Activated CD4-positive, alpha-beta T cell treated with anti-CD3 and anti-CD28 coated beads for 36 hours (primary cell): Measurements from ENCODE around the gene CTDSP2. TPM values are rescaled to one million over a fixed set of nuclear protein-coding genes. Genes with fewer than 3 reads are reported as not detected.

Experiments
- ATAC-seq: fragments of 200-7000 bp; cut with Tn5 transposase; one replicate; pipeline ENCODE4 v1.10.0; 2021; ENCODE audit warnings: mild to moderate bottlenecking, moderate library complexity
- CTCF ChIA-PET: fragments of 350-600 bp; sonication (Branson Sonifier 250); formaldehyde crosslinking; loops from one replicate; lab custom pipeline; 2021; ENCODE audit warnings: antibody characterized with exemption; lab: Charles Lee
- POLR2A ChIA-PET: fragments of 350-600 bp; sonication (Branson Sonifier 250); formaldehyde crosslinking; loops from one replicate; lab custom pipeline; 2021; ENCODE audit warnings: antibody characterized with exemption, inconsistent platforms; lab: Charles Lee
- DNase-seq: peaks from one replicate; pipeline ENCODE4 v3.0.0-alpha.2; 2020
- H3K27ac Mint-ChIP-seq: one replicate; pipeline ENCODE4 v1.8.0; 2021; ENCODE audit warnings: mixed read lengths
- H3K27me3 Mint-ChIP-seq: one replicate; pipeline ENCODE4 v1.8.0; 2021; ENCODE audit warnings: mixed read lengths
- H3K36me3 Mint-ChIP-seq: one replicate; pipeline ENCODE4 v1.8.0; 2021; ENCODE audit warnings: low read depth, mixed read lengths
- H3K4me1 Mint-ChIP-seq: one replicate; pipeline ENCODE4 v1.8.0; 2021; ENCODE audit warnings: mixed read lengths
- H3K4me3 Mint-ChIP-seq: one replicate; pipeline ENCODE4 v1.8.0; 2021; ENCODE audit warnings: mild to moderate bottlenecking, moderate library complexity, mixed read lengths
- H3K9me3 Mint-ChIP-seq: one replicate; pipeline ENCODE4 v1.8.0; 2021; ENCODE audit warnings: low read depth, mixed read lengths
- intact Hi-C, 2 experiments: fragments of 100-400 bp; cut with DNase I in 1 of 2; cut with micrococcal nuclease in 1 of 2; formaldehyde crosslinking; loops; one replicate each; pipeline versions ENCODE4 v1.14.2 to v1.15.1; 2022 to 2024; cut with DNase I, micrococcal nuclease
- total RNA-seq, 2 experiments: library from RNA; stranded (reverse); gene quantifications; one replicate each; pipeline ENCODE4 v1.2.3, GENCODE V29; 2021

The CTDSP2 gene
- total RNA-seq, 2 experiments from 2014 or later, result 80.9 to 85.4 TPM

GRCh38 chr12:57800965-57801364 lies 45.6 kb downstream of the CTDSP2 start:
- H3K4me3 Mint-ChIP-seq, result no peak overlapping the region
- CTCF ChIA-PET, result interaction anchor here (1.0 kb wide), 1 partner anchor 15 kb away, joined by 3 read pairs; no protein-coding TSS in a partner anchor
- H3K27me3 Mint-ChIP-seq, result no peaks in the 10 kb centered on the region
- intact Hi-C loops, result no loop called here
- H3K9me3 Mint-ChIP-seq, result no peaks in the 10 kb centered on the region
- no peak for ATAC-seq
- no peak for DNase-seq
- H3K36me3 Mint-ChIP-seq, result peaks cover 16% of the 10 kb centered on the region
- H3K27ac Mint-ChIP-seq, result peak overlapping the region; percentile 31
- POLR2A ChIA-PET, result no interaction called here
- no peaks in the 10 kb centered on the region for H3K4me1 Mint-ChIP-seq

- intact Hi-C loops, result no loop called here
- ChIA-PET CTCF (interaction anchor here (0.5 to 1.3 kb wide), 4 partner anchors 13 to 46 kb away, joined by 3 to 4 read pairs (median 3); no protein-coding TSS in a partner anchor), POLR2A (no interaction called here)
- DNase-seq (no peak), ATAC-seq (no peak)
- Mint-ChIP-seq H3K27ac (no peak overlapping the region), H3K9me3 (no peaks in the 10 kb centered on the region), H3K27me3 (no peaks in the 10 kb centered on the region), H3K36me3 (peaks cover 33% of the 10 kb centered on the region), H3K4me3 (no peak overlapping the region), H3K4me1 (peaks cover 11% of the 10 kb centered on the region)
Measured at GRCh38 chr12:57797933-57798332, 48.6 kb downstream of the CTDSP2 start.

GRCh38 chr12:57796996-57797395 lies 49.5 kb downstream of the CTDSP2 start:
- CTCF ChIA-PET, result interaction anchor here (0.5 to 1.3 kb wide), 7 partner anchors 9 to 46 kb away, joined by 3 to 5 read pairs (median 3); partner anchors contain the start of gene TSFM
- Mint-ChIP-seq H3K9me3 (no peaks in the 10 kb centered on the region), H3K27ac (no peak overlapping the region), H3K4me1 (peaks cover 13% of the 10 kb centered on the region), H3K4me3 (no peak overlapping the region), H3K27me3 (no peaks in the 10 kb centered on the region), H3K36me3 (peaks cover 38% of the 10 kb centered on the region)
- POLR2A ChIA-PET, result no interaction called here
- DNase-seq (no peak), ATAC-seq (no peak)
- intact Hi-C loops, result no loop called here

GRCh38 chr12:57795354-57795753 lies 51.2 kb downstream of the CTDSP2 start:
- Mint-ChIP-seq H3K27ac (no peak overlapping the region), H3K4me3 (no peak overlapping the region), H3K4me1 (peaks cover 13% of the 10 kb centered on the region), H3K36me3 (peaks cover 40% of the 10 kb centered on the region), H3K9me3 (no peaks in the 10 kb centered on the region), H3K27me3 (no peaks in the 10 kb centered on the region)
- intact Hi-C loops, result no loop called here
- ChIA-PET CTCF (interaction anchor here (0.6 kb wide), 1 partner anchor 163 kb away, joined by 3 read pairs; no protein-coding TSS in a partner anchor), POLR2A (no interaction called here)
- ATAC-seq (peak; percentile 36), DNase-seq (no peak)

GRCh38 chr12:57793920-57794319 lies 52.6 kb downstream of the CTDSP2 start:
- intact Hi-C loops, result no loop called here
- H3K27me3 Mint-ChIP-seq, result no peaks in the 10 kb centered on the region
- ATAC-seq, result peak; percentile 33
- H3K27ac Mint-ChIP-seq, result peak overlapping the region; percentile 69
- CTCF ChIA-PET, result interaction anchor here (0.6 to 3.2 kb wide), 7 partner anchors 9 to 151 kb away, joined by 3 to 17 read pairs (median 4); partner anchors contain the start of gene TSFM
- no peaks in the 10 kb centered on the region for H3K9me3 Mint-ChIP-seq
- no peak overlapping the region for H3K4me3 Mint-ChIP-seq
- DNase-seq, result no peak
- H3K4me1 Mint-ChIP-seq, result peaks cover 13% of the 10 kb centered on the region
- H3K36me3 Mint-ChIP-seq, result peaks cover 40% of the 10 kb centered on the region
- POLR2A ChIA-PET, result interaction anchor here (0.6 to 0.7 kb wide), 2 partner anchors 100 to 139 kb away, joined by 3 to 7 read pairs; no protein-coding TSS in a partner anchor

- Mint-ChIP-seq H3K27me3 (no peaks in the 10 kb centered on the region), H3K4me1 (peaks cover 35% of the 10 kb centered on the region), H3K4me3 (peak overlapping the region; percentile 98), H3K36me3 (peaks cover 16% of the 10 kb centered on the region), H3K9me3 (no peaks in the 10 kb centered on the region), H3K27ac (peak overlapping the region; percentile 51)
- intact Hi-C loops, result loop anchor here (2.0 to 5.0 kb wide), 2 partner anchors 63 to 157 kb away; partner anchors contain the start of genes ATP23 (in 1 of the 2) and CTDSP2 (in 1 of the 2)
- POLR2A ChIA-PET, result interaction anchor here (1.4 kb wide), 1 partner anchor 18 kb away, joined by 3 read pairs; no protein-coding TSS in a partner anchor
- DNase-seq (no peak), ATAC-seq (no peak)
- CTCF ChIA-PET, result interaction anchor here (0.9 to 3.8 kb wide), 11 partner anchors 12 to 151 kb away, joined by 3 to 24 read pairs (median 4); partner anchors contain the start of genes EEF1AKMT3 and METTL1
Measured at GRCh38 chr12:57783861-57784260, 62.7 kb downstream of the CTDSP2 start.

GRCh38 chr12:57783466-57783801 lies 63.1 kb downstream of the CTDSP2 start:
- CTCF ChIA-PET, result interaction anchor here (0.9 to 3.8 kb wide), 21 partner anchors 10 to 151 kb away, joined by 3 to 24 read pairs (median 4); partner anchors contain the start of genes AVIL, EEF1AKMT3, METTL1 and TSPAN31
- no peaks in the 10 kb centered on the region for H3K9me3 Mint-ChIP-seq
- ATAC-seq, result no peak
- no peaks in the 10 kb centered on the region for H3K27me3 Mint-ChIP-seq
- intact Hi-C loops, result loop anchor here (2.0 to 5.0 kb wide), 2 partner anchors 64 to 157 kb away; partner anchors contain the start of genes ATP23 (in 1 of the 2) and CTDSP2 (in 1 of the 2)
- POLR2A ChIA-PET, result interaction anchor here (0.9 kb wide), 1 partner anchor 11 kb away, joined by 5 read pairs; the partner anchor contains the start of genes EEF1AKMT3 and METTL1
- peak overlapping the region; percentile 98 for H3K27ac Mint-ChIP-seq
- peaks cover 35% of the 10 kb centered on the region for H3K4me1 Mint-ChIP-seq
- peaks cover 16% of the 10 kb centered on the region for H3K36me3 Mint-ChIP-seq
- peak overlapping the region; percentile 98 for H3K4me3 Mint-ChIP-seq
- DNase-seq, result no peak

- ATAC-seq (peak; percentile 93), DNase-seq (peak; percentile 99)
- Mint-ChIP-seq H3K4me1 (peaks cover 35% of the 10 kb centered on the region), H3K27me3 (no peaks in the 10 kb centered on the region), H3K4me3 (peak within 1 kb of the TSS; percentile 98), H3K9me3 (no peaks in the 10 kb centered on the region), H3K36me3 (peaks cover 16% of the 10 kb centered on the region), H3K27ac (peak within 1 kb of the TSS; percentile 98)
- POLR2A ChIA-PET, result interaction anchor here (0.9 to 1.1 kb wide), 2 partner anchors 11 to 159 kb away, joined by 3 to 5 read pairs; partner anchors contain the start of genes ATP23, EEF1AKMT3 and METTL1
- intact Hi-C loops, result loop anchor here (1.0 to 5.0 kb wide), 6 partner anchors 11 to 158 kb away; partner anchors contain the start of genes CTDSP2 (in 2 of the 2), EEF1AKMT3 (in 2 of the 2), METTL1 (in 2 of the 2) and ATP23 (in 1 of the 2)
- CTCF ChIA-PET, result interaction anchor here (0.6 to 3.8 kb wide), 25 partner anchors 10 to 157 kb away, joined by 3 to 24 read pairs (median 4); partner anchors contain the start of genes AVIL, CDK4, EEF1AKMT3 and METTL1
Measured at GRCh38 chr12:57782608-57783465, 63.7 kb downstream of the CTDSP2 start, which contains the start of gene TSFM. Gene TSFM, plus strand, starts transcription at chr12:57782787. Its CDS starts 15 bp downstream, at chr12:57782802.

GRCh38 chr12:57782243-57782607 lies 64.3 kb downstream of the CTDSP2 start:
- no peaks in the 10 kb centered on the region for H3K9me3 Mint-ChIP-seq
- ATAC-seq, result peak; percentile 2
- H3K4me3 Mint-ChIP-seq, result peak overlapping the region; percentile 98
- POLR2A ChIA-PET, result interaction anchor here (1.1 kb wide), 1 partner anchor 159 kb away, joined by 3 read pairs; the partner anchor contains the start of gene ATP23
- peaks cover 16% of the 10 kb centered on the region for H3K36me3 Mint-ChIP-seq
- peak overlapping the region; percentile 98 for H3K27ac Mint-ChIP-seq
- CTCF ChIA-PET, result interaction anchor here (0.9 to 3.8 kb wide), 17 partner anchors 10 to 607 kb away, joined by 3 to 24 read pairs (median 4); partner anchors contain the start of genes EEF1AKMT3, METTL1 and TSPAN31
- intact Hi-C loops, result loop anchor here (1.0 to 5.0 kb wide), 6 partner anchors 10 to 159 kb away; partner anchors contain the start of genes CTDSP2 (in 2 of the 2), EEF1AKMT3 (in 2 of the 2), METTL1 (in 2 of the 2) and ATP23 (in 1 of the 2)
- no peak for DNase-seq
- no peaks in the 10 kb centered on the region for H3K27me3 Mint-ChIP-seq
- peaks cover 35% of the 10 kb centered on the region for H3K4me1 Mint-ChIP-seq

GRCh38 chr12:57781801-57782200 lies 64.7 kb downstream of the CTDSP2 start:
- Mint-ChIP-seq H3K27me3 (no peaks in the 10 kb centered on the region), H3K9me3 (no peaks in the 10 kb centered on the region), H3K4me3 (peak overlapping the region; percentile 98), H3K27ac (peak overlapping the region; percentile 98), H3K4me1 (peaks cover 35% of the 10 kb centered on the region), H3K36me3 (peaks cover 15% of the 10 kb centered on the region)
- POLR2A ChIA-PET, result interaction anchor here (1.1 kb wide), 1 partner anchor 160 kb away, joined by 3 read pairs; the partner anchor contains the start of gene ATP23
- CTCF ChIA-PET, result interaction anchor here (0.7 to 3.8 kb wide), 13 partner anchors 9 to 606 kb away, joined by 3 to 24 read pairs (median 4); partner anchors contain the start of genes EEF1AKMT3, METTL1 and TSPAN31
- DNase-seq (no peak), ATAC-seq (no peak)
- intact Hi-C loops, result loop anchor here (1.0 to 5.0 kb wide), 6 partner anchors 10 to 159 kb away; partner anchors contain the start of genes CTDSP2 (in 2 of the 2), EEF1AKMT3 (in 2 of the 2), METTL1 (in 2 of the 2) and ATP23 (in 1 of the 2)
